ENCODE results near the gene MPIG6B.

DNA sequence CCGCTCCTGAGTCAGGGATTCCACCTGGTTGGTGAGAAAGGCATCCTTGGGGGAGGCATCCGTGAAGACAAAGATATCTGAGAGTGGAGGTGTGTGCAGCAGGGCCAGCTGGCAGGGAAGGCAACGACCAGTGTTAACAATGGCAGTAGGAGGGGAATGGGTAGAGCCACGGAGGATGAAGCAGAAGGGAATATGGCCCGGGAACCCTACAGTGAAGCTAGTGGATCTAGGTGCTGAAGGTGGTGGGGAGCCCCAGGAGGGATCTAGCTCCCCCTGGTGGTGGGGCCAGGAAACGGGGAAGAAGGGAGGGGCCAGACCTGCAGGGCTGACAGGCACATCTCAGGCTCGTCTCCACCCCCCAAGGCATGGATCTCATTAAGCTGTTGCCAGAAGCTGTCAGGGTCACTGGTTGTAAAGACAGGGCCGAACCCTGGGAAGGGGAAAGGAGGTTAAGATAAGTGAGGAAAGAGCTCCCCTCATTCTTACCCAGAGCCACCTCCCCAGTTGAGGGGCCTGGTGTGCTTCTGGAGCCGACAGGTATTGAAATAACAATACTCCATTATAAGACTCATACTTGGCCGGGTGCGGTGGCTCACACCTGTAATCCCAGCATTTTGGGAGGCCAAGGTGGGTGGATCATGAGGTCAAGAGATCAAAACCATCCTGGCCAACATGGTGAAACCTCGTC, 46.7 kb downstream of the MPIG6B start:
- TF ChIP-seq, protein P1, sequence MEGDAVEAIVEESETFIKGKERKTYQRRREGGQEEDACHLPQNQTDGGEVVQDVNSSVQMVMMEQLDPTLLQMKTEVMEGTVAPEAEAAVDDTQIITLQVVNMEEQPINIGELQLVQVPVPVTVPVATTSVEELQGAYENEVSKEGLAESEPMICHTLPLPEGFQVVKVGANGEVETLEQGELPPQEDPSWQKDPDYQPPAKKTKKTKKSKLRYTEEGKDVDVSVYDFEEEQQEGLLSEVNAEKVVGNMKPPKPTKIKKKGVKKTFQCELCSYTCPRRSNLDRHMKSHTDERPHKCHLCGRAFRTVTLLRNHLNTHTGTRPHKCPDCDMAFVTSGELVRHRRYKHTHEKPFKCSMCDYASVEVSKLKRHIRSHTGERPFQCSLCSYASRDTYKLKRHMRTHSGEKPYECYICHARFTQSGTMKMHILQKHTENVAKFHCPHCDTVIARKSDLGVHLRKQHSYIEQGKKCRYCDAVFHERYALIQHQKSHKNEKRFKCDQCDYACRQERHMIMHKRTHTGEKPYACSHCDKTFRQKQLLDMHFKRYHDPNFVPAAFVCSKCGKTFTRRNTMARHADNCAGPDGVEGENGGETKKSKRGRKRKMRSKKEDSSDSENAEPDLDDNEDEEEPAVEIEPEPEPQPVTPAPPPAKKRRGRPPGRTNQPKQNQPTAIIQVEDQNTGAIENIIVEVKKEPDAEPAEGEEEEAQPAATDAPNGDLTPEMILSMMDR (conservative IDR thresholded peaks at IDR 0.05; ENCODE audit: low read length), result peak; percentile 93
- no peak for TF ChIP-seq EZH2phosphoT487 (IDR thresholded peaks at IDR 0.05; ENCODE audit: borderline replicate concordance, low read depth, low read length)
